Neural progenitor cell (in vitro differentiated cells): ENCODE data around the gene MDFIC2. TPM values are rescaled to one million over a fixed set of nuclear protein-coding genes. Genes with fewer than 3 reads are reported as not detected.
A peak's percentile ranks its signal among the peaks of the same experiment; 100 is the strongest.

Experiments
- DNase-seq: peaks from one replicate; pipeline ENCODE4 v3.0.0-alpha.2; 2016; ENCODE audit warnings: low spot score
- H2AFZ ChIP-seq: fragments of 200-600 bp; sonication (generic); replicated peaks from 2 replicates; pipeline ENCODE4 v1.6.1; 2016; ENCODE audit warnings: antibody characterized with exemption
- H3F3A ChIP-seq: fragments of 200-600 bp; sonication (generic); 2 replicates; pipeline ENCODE4 v1.6.1; 2016; ENCODE audit warnings: antibody characterized with exemption, low read depth
- H3K27ac ChIP-seq: fragments of 200-600 bp; sonication (generic); 2 replicates; pipeline ENCODE4 v1.5.1; 2016; ENCODE audit warnings: mild to moderate bottlenecking
- H3K27me3 ChIP-seq: fragments of 200-600 bp; sonication (generic); 2 replicates; pipeline ENCODE4 v1.6.1; 2016; ENCODE audit warnings: mild to moderate bottlenecking, moderate library complexity
- H3K36me3 ChIP-seq: fragments of 200-600 bp; sonication (generic); 2 replicates; pipeline ENCODE4 v1.5.1; 2016
- H3K4me1 ChIP-seq: fragments of 200-600 bp; sonication (generic); 2 replicates; pipeline ENCODE4 v1.6.1; 2016; ENCODE audit warnings: mixed run types
- H3K4me2 ChIP-seq: fragments of 200-600 bp; sonication (generic); 2 replicates; pipeline ENCODE4 v1.6.1; 2016
- H3K4me3 ChIP-seq: fragments of 200-600 bp; sonication (generic); 2 replicates; pipeline ENCODE4 v1.5.1; 2016
- H3K79me2 ChIP-seq: fragments of 200-600 bp; sonication (generic); 2 replicates; pipeline ENCODE4 v1.6.1; 2016; ENCODE audit warnings: low read depth
- H3K9ac ChIP-seq: fragments of 200-600 bp; sonication (generic); 2 replicates; pipeline ENCODE4 v1.6.1; 2016
- H3K9me3 ChIP-seq: fragments of 200-600 bp; sonication (generic); 2 replicates; pipeline ENCODE4 v1.5.1; 2016; ENCODE audit warnings: low read depth
- H4K20me1 ChIP-seq: fragments of 200-600 bp; sonication (generic); 2 replicates; pipeline ENCODE4 v1.6.1; 2016; ENCODE audit warnings: low read depth
- H3K27ac Mint-ChIP-seq: 3 replicates; pipeline ENCODE4 v1.8.0; 2021; ENCODE audit warnings: mixed read lengths
- H3K27me3 Mint-ChIP-seq: 2 replicates; pipeline ENCODE4 v1.8.0; 2022; ENCODE audit warnings: low read depth, mild to moderate bottlenecking, inconsistent platforms, moderate library complexity, mixed read lengths; ENCODE audit not compliant: insufficient read depth
- H3K36me3 Mint-ChIP-seq: 3 replicates; pipeline ENCODE4 v1.8.0; 2021; ENCODE audit warnings: mixed read lengths
- H3K4me1 Mint-ChIP-seq: 3 replicates; pipeline ENCODE4 v1.8.0; 2021; ENCODE audit warnings: mixed read lengths
- H3K4me3 Mint-ChIP-seq: 3 replicates; pipeline ENCODE4 v1.8.0; 2021; ENCODE audit warnings: mild to moderate bottlenecking, moderate library complexity, mixed read lengths
- H3K9me3 Mint-ChIP-seq: 3 replicates; pipeline ENCODE4 v1.8.0; 2020; ENCODE audit warnings: mixed read lengths
- CTCF ChIP-seq: fragments of 200-600 bp; sonication (generic); IDR thresholded peaks from 2 replicates; pipeline ENCODE4 v1.5.1; 2017; ENCODE audit warnings: antibody characterized with exemption, mild to moderate bottlenecking
- EZH2 ChIP-seq: fragments of 200-600 bp; sonication (generic); IDR thresholded peaks from 2 replicates; pipeline ENCODE4 v1.6.1; 2017; ENCODE audit warnings: antibody characterized with exemption, mild to moderate bottlenecking, moderate library complexity
- EZH2phosphoT487 ChIP-seq: fragments of 200-600 bp; sonication (generic); IDR thresholded peaks from 2 replicates; pipeline ENCODE4 v1.6.1; 2017; ENCODE audit warnings: antibody characterized with exemption
- total RNA-seq: library from RNA; depleted of rRNA; stranded (reverse); fragments of >200 nt; gene quantifications from 2 replicates; pipeline ENCODE4 v1.2.3, GENCODE V29; 2015; ENCODE audit warnings: low replicate concordance

The MDFIC2 gene
- total RNA-seq, 1 donor from 2014 or later, result not detected

DNA sequence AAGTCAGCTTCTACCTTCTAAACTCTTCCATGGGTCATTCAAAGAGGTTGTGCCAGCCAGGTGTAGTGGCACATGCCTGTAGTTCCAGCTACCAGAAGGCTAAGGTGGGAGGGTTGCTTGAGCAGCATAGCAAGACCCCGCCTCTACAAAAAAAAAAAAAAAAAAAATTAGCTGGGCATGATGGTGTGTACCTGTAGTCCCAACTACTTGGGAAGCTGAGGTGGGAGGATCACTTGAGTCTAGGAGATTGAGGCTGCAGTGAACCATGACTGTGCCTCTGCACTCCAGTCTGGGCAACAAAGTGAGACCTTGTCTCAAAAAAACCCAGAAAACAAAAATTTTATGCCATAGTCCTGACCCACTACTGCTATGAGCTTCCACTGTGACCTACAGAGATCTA lies 126.8 kb downstream of the MDFIC2 start:
- Histone ChIP-seq H3K27me3 (no peaks in the 10 kb centered on the region), H3K79me2 (no peaks in the 10 kb centered on the region), H3K4me2 (no peak overlapping the region), H3K4me3 (no peak overlapping the region), H3K27ac (no peak overlapping the region), H4K20me1 (no peaks in the 10 kb centered on the region), H3K4me1 (peaks cover 8% of the 10 kb centered on the region), H2AFZ (no peak overlapping the region), H3K36me3 (no peaks in the 10 kb centered on the region), H3K9ac (no peak overlapping the region), H3K9me3 (no peaks in the 10 kb centered on the region), H3F3A (no peaks in the 10 kb centered on the region)
- peaks cover 2% of the 10 kb centered on the region for H3K27me3 Mint-ChIP-seq
- no peak for DNase-seq
- no peak overlapping the region for H3K27ac Mint-ChIP-seq
- no peak overlapping the region for H3K4me3 Mint-ChIP-seq
- H3K4me1 Mint-ChIP-seq, result no peaks in the 10 kb centered on the region
- H3K9me3 Mint-ChIP-seq, result peaks cover 2% of the 10 kb centered on the region
- no peaks in the 10 kb centered on the region for H3K36me3 Mint-ChIP-seq
- TF ChIP-seq CTCF, result no peak
- no peak for TF ChIP-seq EZH2
- TF ChIP-seq EZH2phosphoT487, result no peak

GRCh38 chr3:70183781-70184504 lies 128.5 kb downstream of the MDFIC2 start:
- no peak for DNase-seq
- Histone ChIP-seq H3F3A (no peaks in the 10 kb centered on the region), H2AFZ (no peak overlapping the region), H4K20me1 (no peaks in the 10 kb centered on the region), H3K9ac (no peak overlapping the region), H3K27ac (no peak overlapping the region), H3K27me3 (no peaks in the 10 kb centered on the region), H3K79me2 (no peaks in the 10 kb centered on the region), H3K4me2 (no peak overlapping the region), H3K9me3 (no peaks in the 10 kb centered on the region), H3K4me3 (no peak overlapping the region), H3K36me3 (no peaks in the 10 kb centered on the region), H3K4me1 (peaks cover 8% of the 10 kb centered on the region)
- Mint-ChIP-seq H3K9me3 (peaks cover 2% of the 10 kb centered on the region), H3K27ac (no peak overlapping the region), H3K4me1 (no peaks in the 10 kb centered on the region), H3K27me3 (peaks cover 2% of the 10 kb centered on the region), H3K4me3 (no peak overlapping the region), H3K36me3 (no peaks in the 10 kb centered on the region)
- no peak for TF ChIP-seq EZH2

DNA sequence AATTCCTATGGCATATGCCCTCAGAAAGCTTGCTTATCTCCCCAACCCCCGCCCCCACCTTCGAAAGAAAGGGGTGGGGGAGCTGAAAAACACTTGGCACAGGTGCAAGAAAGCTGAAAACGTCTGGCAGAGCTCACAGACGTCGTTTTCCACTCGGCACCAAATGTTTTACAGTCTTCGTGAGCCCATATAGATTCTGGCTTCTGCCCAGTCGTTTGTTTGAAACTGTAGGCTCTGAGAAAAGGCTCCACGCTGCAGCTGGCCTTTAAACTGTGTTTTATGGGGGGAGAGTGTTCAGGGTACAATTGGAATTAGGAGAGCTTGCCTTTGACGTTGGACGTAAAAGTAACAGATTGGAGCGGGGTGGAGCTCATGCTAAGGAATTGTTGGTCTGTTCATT lies 130.3 kb downstream of the MDFIC2 start:
- Mint-ChIP-seq H3K27ac (no peak overlapping the region), H3K27me3 (no peaks in the 10 kb centered on the region), H3K36me3 (no peaks in the 10 kb centered on the region), H3K4me3 (no peak overlapping the region), H3K4me1 (no peaks in the 10 kb centered on the region), H3K9me3 (no peaks in the 10 kb centered on the region)
- no peaks in the 10 kb centered on the region for H3K27me3 ChIP-seq
- H3K79me2 ChIP-seq, result no peaks in the 10 kb centered on the region
- H3K4me3 ChIP-seq, result no peak overlapping the region
- TF ChIP-seq EZH2phosphoT487, result no peak
- TF ChIP-seq EZH2, result no peak
- no peak for TF ChIP-seq CTCF
- peak overlapping the region; percentile 50 for H2AFZ ChIP-seq
- H3K36me3 ChIP-seq, result no peaks in the 10 kb centered on the region
- no peaks in the 10 kb centered on the region for H3K9me3 ChIP-seq
- DNase-seq, result no peak
- H4K20me1 ChIP-seq, result no peaks in the 10 kb centered on the region
- H3K27ac ChIP-seq, result no peak overlapping the region
- peaks cover 8% of the 10 kb centered on the region for H3K4me1 ChIP-seq
- H3F3A ChIP-seq, result no peaks in the 10 kb centered on the region
- H3K4me2 ChIP-seq, result no peak overlapping the region
- H3K9ac ChIP-seq, result no peak overlapping the region

DNA sequence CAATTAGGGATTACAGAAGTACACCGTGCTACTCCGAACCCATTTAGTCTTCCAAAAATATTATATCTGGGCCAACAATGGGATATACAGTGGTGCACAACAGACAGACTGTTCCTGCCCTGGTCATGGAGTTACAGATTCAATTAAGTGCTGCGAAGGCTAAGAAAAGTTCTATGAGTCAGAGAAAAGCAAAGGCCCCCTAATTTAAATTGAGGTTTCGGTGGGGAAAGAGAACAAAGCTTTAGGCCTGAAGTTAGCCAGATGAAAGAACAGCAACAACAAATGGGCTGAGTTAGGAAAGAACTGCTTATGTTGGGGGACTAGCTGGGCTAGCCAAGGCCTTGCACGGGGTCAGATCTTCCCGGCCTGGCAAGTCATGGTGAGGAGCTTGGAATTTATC lies 131.8 kb downstream of the MDFIC2 start:
- Histone ChIP-seq H4K20me1 (no peaks in the 10 kb centered on the region), H2AFZ (peak overlapping the region; percentile 61), H3K4me1 (peaks cover 8% of the 10 kb centered on the region), H3K27me3 (no peaks in the 10 kb centered on the region), H3K4me2 (no peak overlapping the region), H3F3A (no peaks in the 10 kb centered on the region), H3K36me3 (no peaks in the 10 kb centered on the region), H3K9me3 (no peaks in the 10 kb centered on the region), H3K79me2 (no peaks in the 10 kb centered on the region), H3K4me3 (no peak overlapping the region), H3K27ac (no peak overlapping the region), H3K9ac (no peak overlapping the region)
- Mint-ChIP-seq H3K9me3 (no peaks in the 10 kb centered on the region), H3K27ac (no peak overlapping the region), H3K4me1 (no peaks in the 10 kb centered on the region), H3K27me3 (no peaks in the 10 kb centered on the region), H3K4me3 (no peak overlapping the region), H3K36me3 (no peaks in the 10 kb centered on the region)
- no peak for DNase-seq
- TF ChIP-seq CTCF (no peak), EZH2phosphoT487 (no peak)
